SK-N-SH (cell line): Measurements from ENCODE around the gene POLR1H. TPM values are rescaled to one million over a fixed set of nuclear protein-coding genes. Genes with fewer than 3 reads are reported as not detected.
A peak's percentile ranks its signal among the peaks of the same experiment; 100 is the strongest.

Experiments used
- CTCF ChIA-PET: fragments of 300-600, 350-600 bp; formaldehyde crosslinking; extraction: SDS; loops from one replicate; lab custom pipeline; 2021; lab: Yijun Ruan, JAX
- POLR2A ChIA-PET: fragments of 350-600 bp; sonication (Branson Sonifier 250); formaldehyde crosslinking; extraction: SDS; loops from one replicate; lab custom pipeline; 2020; ENCODE audit warnings: antibody characterized with exemption, inconsistent platforms; lab: Yijun Ruan, JAX
- DNase-seq: peaks from one replicate; pipeline ENCODE4 v3.0.0; 2012
- H2AFZ ChIP-seq: fragments of 200-600 bp; sonication (generic); 2 replicates; pipeline ENCODE4 v1.8.1; 2016; ENCODE audit warnings: antibody characterized with exemption, mild to moderate bottlenecking, low read depth
- H3F3A ChIP-seq: fragments of 200-600 bp; sonication (generic); replicated peaks from 2 replicates; pipeline ENCODE3; 2016; ENCODE audit warnings: antibody characterized with exemption, mild to moderate bottlenecking; ENCODE audit not compliant: insufficient read depth
- H3K27ac ChIP-seq, 2 experiments: fragments of 200-500 bp in 1 of 2; fragments of 200-600 bp in 1 of 2; sonication (Bioruptor generic) in 1 of 2; sonication (generic), shearing (Covaris generic) in 1 of 2; 2 replicates each; pipeline versions ENCODE4 v1.5.1 to v1.6.1; 2014 to 2016; ENCODE audit warnings: low read depth in 2 of 2, inconsistent platforms in 1 of 2, low read length in 1 of 2, mild to moderate bottlenecking in 1 of 2, mixed read lengths in 1 of 2
- H3K27me3 ChIP-seq: fragments of 200-600 bp; sonication (generic), shearing (Covaris generic); 2 replicates; pipeline ENCODE4 v1.6.1; 2016; ENCODE audit warnings: mixed run types; ENCODE audit not compliant: insufficient read depth
- H3K36me3 ChIP-seq, 2 experiments: fragments of 200-500 bp in 1 of 2; fragments of 200-600 bp in 1 of 2; sonication (Bioruptor generic) in 1 of 2; sonication (generic) in 1 of 2; replicated peaks in 1 of 2; 2 replicates each; pipeline versions ENCODE3 to v1.5.1; 2014 to 2016; ENCODE audit warnings: low read length in 1 of 2, mild to moderate bottlenecking in 1 of 2; ENCODE audit not compliant: insufficient read depth in 2 of 2, control insufficient read depth in 1 of 2
- H3K4me1 ChIP-seq, 2 experiments: fragments of 200-500 bp in 1 of 2; fragments of 200-600 bp in 1 of 2; sonication (Bioruptor generic) in 1 of 2; sonication (generic), shearing (Covaris generic) in 1 of 2; 2 replicates each; pipeline versions ENCODE4 v1.5.1 to v1.6.1; 2014 to 2016; ENCODE audit warnings: low read depth in 1 of 2, low read length in 1 of 2, mixed run types in 1 of 2; ENCODE audit not compliant: insufficient read depth in 2 of 2, control insufficient read depth in 1 of 2
- H3K4me2 ChIP-seq: fragments of 200-600 bp; sonication (generic), shearing (Covaris generic); 2 replicates; pipeline ENCODE4 v1.6.1; 2017; ENCODE audit warnings: mixed run types
- H3K4me3 ChIP-seq, 2 experiments: fragments of 200-500 bp in 1 of 2; fragments of 200-600 bp in 1 of 2; sonication (Bioruptor generic) in 1 of 2; sonication (generic), shearing (Covaris generic) in 1 of 2; 2 replicates each; pipeline versions ENCODE4 v1.5.1 to v1.8.1; 2014 to 2016; ENCODE audit warnings: low read depth in 2 of 2, inconsistent platforms in 1 of 2, low read length in 1 of 2, mild to moderate bottlenecking in 1 of 2, mixed read lengths in 1 of 2, moderate library complexity in 1 of 2
- H3K79me2 ChIP-seq: fragments of 200-600 bp; sonication (generic); 2 replicates; pipeline ENCODE4 v1.8.1; 2017; ENCODE audit warnings: mild to moderate bottlenecking; ENCODE audit not compliant: insufficient read depth
- H3K9ac ChIP-seq: fragments of 200-600 bp; sonication (generic); 2 replicates; pipeline ENCODE4 v1.6.1; 2017; ENCODE audit warnings: mixed run types
- H3K9me2 ChIP-seq: fragments of 200-600 bp; sonication (generic); 2 replicates; pipeline ENCODE4 v1.6.1; 2017; ENCODE audit warnings: mixed run types
- H3K9me3 ChIP-seq: fragments of 200-600 bp; sonication (generic); 2 replicates; pipeline ENCODE4 v1.6.1; 2017; ENCODE audit warnings: mixed run types, mild to moderate bottlenecking, moderate library complexity
- H4K20me1 ChIP-seq: fragments of 200-600 bp; sonication (generic); 2 replicates; pipeline ENCODE4 v1.6.1; 2017; ENCODE audit warnings: mild to moderate bottlenecking, mixed run types; ENCODE audit not compliant: insufficient read depth
- FOXM1 ChIP-seq: IDR thresholded peaks from 2 replicates; pipeline ENCODE4 v1.4.0; 2012; ENCODE audit warnings: low read depth, mild to moderate bottlenecking
- GATA2 ChIP-seq: sonication (generic); formaldehyde crosslinking; IDR thresholded peaks from 2 replicates; pipeline ENCODE4 v1.5.0; 2020; ENCODE audit warnings: mild to moderate bottlenecking, missing genetic modification reagents
- MEF2A ChIP-seq: IDR thresholded peaks from 2 replicates; pipeline ENCODE4 v1.4.0; 2012; ENCODE audit warnings: low read depth, borderline replicate concordance
- MXI1 ChIP-seq: IDR thresholded peaks from 2 replicates; pipeline ENCODE4 v1.6.1; 2012; ENCODE audit warnings: mild to moderate bottlenecking, low read depth, low read length, improper control_type of control experiment
- POLR2AphosphoS5 ChIP-seq: IDR thresholded peaks from 2 replicates; pipeline ENCODE4 v1.6.1; 2012; ENCODE audit warnings: low read depth, low read length
- RCOR1 ChIP-seq: fragments of 150-350 bp; IDR thresholded peaks from 2 replicates; pipeline ENCODE4 v1.6.1; 2017; ENCODE audit warnings: antibody characterized with exemption, low read length
- WGBS: methylation state at CpG from one replicate; pipeline ENCODE4 v1.1.6; 2017; ENCODE audit warnings: low lambda C conversion rate; 5-methylcytosine and 5-hydroxymethylcytosine counted together
- polyA plus RNA-seq, 3 experiments: library from polyadenylated mRNA; depleted of rRNA; stranded (reverse); fragments of >200 nt; gene quantifications; 2 replicates each; pipeline ENCODE4 v1.2.3, GENCODE V29; 2012

Gene POLR1H
- polyA plus RNA-seq, 1 of the 3 experiments (the other 2 are of a cell fraction): 40.6 TPM

DNA sequence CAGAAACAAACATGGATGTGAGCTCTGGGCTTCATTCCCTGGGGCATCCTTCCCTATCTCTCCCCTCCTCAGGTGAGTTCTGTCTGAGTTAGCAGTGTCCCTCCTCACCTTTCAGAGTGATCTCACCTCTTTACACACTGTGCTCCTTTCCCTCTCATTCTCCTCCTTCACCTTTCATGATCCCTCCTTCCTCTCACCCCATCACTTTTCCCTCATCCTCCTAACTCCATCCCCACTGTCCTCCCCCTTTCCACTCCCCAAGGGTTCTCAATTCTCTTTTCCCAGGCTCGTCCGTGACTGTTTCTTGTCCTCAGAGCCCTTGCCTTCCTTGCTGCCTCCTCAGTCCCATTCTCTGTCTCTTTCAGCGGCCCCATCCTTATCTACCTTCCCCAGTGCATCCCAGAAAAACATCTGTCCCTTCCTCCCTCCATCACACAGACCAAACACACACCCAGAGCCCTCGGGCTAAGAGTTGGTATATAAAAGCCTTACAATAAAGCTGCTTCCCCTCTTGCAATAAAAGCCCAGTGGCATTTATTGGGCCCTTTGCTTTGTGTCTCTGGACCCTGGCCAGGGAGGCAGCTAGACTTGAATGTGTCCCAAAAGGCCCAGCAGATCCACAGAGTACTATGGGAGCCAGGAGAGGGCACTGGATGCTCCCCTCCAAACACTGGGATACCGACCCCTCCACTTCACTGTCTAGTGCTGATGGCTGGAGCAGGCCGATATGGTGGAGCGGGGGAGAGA lies 12.6 kb downstream of the POLR1H start:
- Histone ChIP-seq H3K4me2 (no peak overlapping the region), H3K9me2 (no peaks in the 10 kb centered on the region), H3K9ac (no peak overlapping the region), H3K36me3 (peaks cover 0 to 17% of the 10 kb centered on the region in 2 experiments), H3K79me2 (peaks cover 1% of the 10 kb centered on the region), H3K4me1 (peaks cover 0 to 1% of the 10 kb centered on the region in 2 experiments; a peak in 1 of 4 replicates), H3K27me3 (no peaks in the 10 kb centered on the region), H2AFZ (no peak overlapping the region), H3F3A (no peaks in the 10 kb centered on the region), H3K9me3 (no peaks in the 10 kb centered on the region), H3K4me3 (no peak overlapping the region), H3K27ac (no peak overlapping the region), H4K20me1 (no peaks in the 10 kb centered on the region)
- WGBS: 41% methylated on average over 4 of the region's 7 CpGs
- POLR2A ChIA-PET: interaction anchor here (0.6 kb wide), 1 partner anchor 31 kb away, joined by 3 read pairs; no protein-coding TSS in a partner anchor
- DNase-seq: peak; percentile 35
- CTCF ChIA-PET: interaction anchor here (1.2 kb wide), 1 partner anchor 58 kb away, joined by 4 read pairs; no protein-coding TSS in a partner anchor
- TF ChIP-seq FOXM1 (no peak), MEF2A (no peak), RCOR1 (no peak), GATA2 (CRISPR knock-in tag) (no peak)

DNA sequence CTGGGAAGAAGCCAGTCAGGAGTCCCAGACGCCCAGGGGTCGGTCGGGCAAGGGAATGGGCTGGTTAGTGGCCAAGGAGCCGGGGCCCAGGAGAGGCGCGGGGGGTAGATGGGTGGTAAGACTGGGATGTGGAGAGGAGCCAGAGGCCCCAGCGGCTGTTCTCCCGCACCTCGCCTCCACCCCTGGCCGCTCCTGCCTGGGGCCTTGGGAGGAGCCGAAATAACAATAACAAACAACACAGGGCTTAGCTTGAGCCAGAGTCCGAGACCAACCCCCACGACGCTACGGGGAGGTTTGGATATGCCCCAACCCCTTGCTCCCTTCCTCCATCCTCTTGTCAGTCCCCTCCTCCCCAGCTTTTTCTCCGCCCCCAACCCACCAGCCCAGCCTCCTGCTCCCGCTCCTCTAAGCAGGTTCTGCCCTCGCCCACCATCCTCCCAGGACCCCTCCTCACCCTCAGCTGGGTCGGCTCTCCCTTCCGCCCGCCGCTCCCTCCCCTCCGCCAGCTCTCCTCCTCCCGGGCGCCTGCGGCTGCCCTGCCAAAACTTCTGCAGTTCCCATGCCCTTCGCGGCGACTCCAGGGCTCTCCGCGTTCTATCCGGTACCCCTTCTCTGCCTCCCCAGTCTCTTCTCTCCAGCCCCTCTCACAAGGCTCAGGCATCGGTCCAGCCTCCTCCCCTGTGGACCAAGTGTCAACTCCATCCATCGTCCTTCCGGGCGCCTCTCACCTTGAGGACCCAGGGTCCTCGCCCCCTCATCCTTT lies 13.4 kb downstream of the POLR1H start:
- Histone ChIP-seq H3K4me2 (no peak overlapping the region), H3K4me3 (no peak overlapping the region)
- WGBS: 61% methylated on average over 37 of the region's 37 CpGs

DNA sequence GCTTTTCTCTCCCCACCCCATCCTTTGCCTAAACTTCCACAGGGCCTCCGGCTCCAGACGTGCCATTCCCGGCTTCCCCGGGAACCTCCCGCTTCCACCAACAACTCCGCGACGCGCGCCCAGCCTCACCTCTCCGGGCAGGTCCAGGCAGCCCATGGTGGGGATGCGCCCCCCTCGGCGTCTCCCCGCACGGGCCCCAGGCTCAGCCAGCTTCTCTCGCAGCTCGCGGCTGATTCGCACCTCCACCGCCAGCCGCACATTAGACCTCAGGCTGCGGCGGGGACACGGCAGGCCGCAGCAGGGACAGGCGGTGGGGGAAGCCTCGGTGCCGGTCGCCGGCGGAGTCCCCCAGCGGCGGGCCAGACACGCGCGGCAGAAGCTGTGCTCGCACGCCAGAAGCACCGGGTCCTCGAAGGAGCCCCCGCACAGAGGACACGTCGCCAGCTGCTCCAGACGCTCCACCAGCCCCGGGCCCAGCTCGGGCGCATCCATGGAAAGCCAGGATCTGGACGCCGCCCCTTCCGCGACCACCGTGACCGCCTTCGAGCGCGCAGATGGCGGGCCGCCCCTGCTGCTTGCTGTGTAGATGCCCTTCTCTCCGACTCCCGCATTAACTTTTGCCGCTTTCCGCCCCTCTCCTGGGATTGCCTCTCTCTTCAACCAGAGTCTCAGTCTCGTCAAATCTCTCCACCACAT lies 14.2 kb downstream of the POLR1H start, which contains the start of gene RNF39:
Gene RNF39 (minus strand): TSS at position 676 of the 696 bp plus-strand sequence. CDS start 184 bp downstream, at position 492.
- DNase-seq: peak; percentile 59
- 31% methylated on average over 46 of the region's 64 CpGs for WGBS
- Histone ChIP-seq H3F3A (no peaks in the 10 kb centered on the region), H3K9me2 (no peaks in the 10 kb centered on the region), H3K27me3 (no peaks in the 10 kb centered on the region; the same call in 1 of the 2 replicates), H4K20me1 (no peaks in the 10 kb centered on the region), H3K27ac (no peak within 1 kb of the TSS), H3K9ac (no peak within 1 kb of the TSS), H3K4me3 (no peak within 1 kb of the TSS), H3K4me1 (no peaks in the 10 kb centered on the region; a peak in 1 of 4 replicates), H3K79me2 (no peaks in the 10 kb centered on the region)
- ChIA-PET CTCF (no interaction called here), POLR2A (interaction anchor here (1.2 kb wide), 1 partner anchor 9 kb away, joined by 3 read pairs; the partner anchor contains the start of gene PPP1R11)
- TF ChIP-seq MXI1: no peak
- TF ChIP-seq, all 33 proteins: peak for 0
- Histone ChIP-seq H2AFZ (no peak within 1 kb of the TSS), H3K4me2 (no peak within 1 kb of the TSS), H3K9me3 (no peaks in the 10 kb centered on the region), H3K36me3 (peaks cover 0 to 5% of the 10 kb centered on the region in 2 experiments)

More for the DNA sequence above, 13.4 kb downstream of the POLR1H start:
- H3K9me2 ChIP-seq: no peaks in the 10 kb centered on the region
- no peaks in the 10 kb centered on the region for H3K9me3 ChIP-seq
- H3K27me3 ChIP-seq: no peaks in the 10 kb centered on the region; the same call in 1 of the 2 replicates
- ChIA-PET POLR2A (interaction anchor here (0.6 to 1.2 kb wide), 3 partner anchors 8 to 30 kb away, joined by 3 read pairs; partner anchors contain the start of genes POLR1H and PPP1R11), CTCF (interaction anchor here (1.2 kb wide), 1 partner anchor 57 kb away, joined by 4 read pairs; no protein-coding TSS in a partner anchor)
- TF ChIP-seq POLR2AphosphoS5: no peak
- H3K79me2 ChIP-seq: no peaks in the 10 kb centered on the region
- no peak overlapping the region for H2AFZ ChIP-seq
- H3K36me3 ChIP-seq: peaks cover 0 to 11% of the 10 kb centered on the region in 2 experiments
- H3F3A ChIP-seq: no peaks in the 10 kb centered on the region
- no peaks in the 10 kb centered on the region for H4K20me1 ChIP-seq
- DNase-seq: peak; percentile 39
- no peak overlapping the region for H3K9ac ChIP-seq
- no peaks in the 10 kb centered on the region; a peak in 1 of 4 replicates for H3K4me1 ChIP-seq
- no peak overlapping the region for H3K27ac ChIP-seq
